HUES6 (cell line): Measurements from ENCODE around the gene CIAPIN1.

Experiments used
- H3K27ac ChIP-seq: 2 replicates; pipeline ENCODE4 v1.7.0; 2013; ENCODE audit warnings: low read depth, mild to moderate bottlenecking, low read length, inconsistent platforms
- H3K27me3 ChIP-seq: 2 replicates; pipeline ENCODE4 v1.6.1; 2013; ENCODE audit warnings: low read length; ENCODE audit not compliant: control insufficient read depth, insufficient read depth
- H3K36me3 ChIP-seq: 2 replicates; pipeline ENCODE4 v1.6.1; 2013; ENCODE audit warnings: low read length; ENCODE audit not compliant: control insufficient read depth, insufficient read depth
- H3K4me1 ChIP-seq: 2 replicates; pipeline ENCODE4 v1.6.1; 2013; ENCODE audit warnings: low read length; ENCODE audit not compliant: control insufficient read depth, insufficient read depth
- H3K4me3 ChIP-seq: 2 replicates; pipeline ENCODE4 v1.5.1; 2013; ENCODE audit warnings: low read depth, low read length
- H3K9ac ChIP-seq: one replicate; pipeline ENCODE4 v1.6.1; 2013; ENCODE audit warnings: mild to moderate bottlenecking, low read length
- H3K9me3 ChIP-seq: 2 replicates; pipeline ENCODE4 v1.6.1; 2013; ENCODE audit warnings: low read depth, low read length; ENCODE audit not compliant: control insufficient read depth, insufficient read depth

The CIAPIN1 gene

DNA sequence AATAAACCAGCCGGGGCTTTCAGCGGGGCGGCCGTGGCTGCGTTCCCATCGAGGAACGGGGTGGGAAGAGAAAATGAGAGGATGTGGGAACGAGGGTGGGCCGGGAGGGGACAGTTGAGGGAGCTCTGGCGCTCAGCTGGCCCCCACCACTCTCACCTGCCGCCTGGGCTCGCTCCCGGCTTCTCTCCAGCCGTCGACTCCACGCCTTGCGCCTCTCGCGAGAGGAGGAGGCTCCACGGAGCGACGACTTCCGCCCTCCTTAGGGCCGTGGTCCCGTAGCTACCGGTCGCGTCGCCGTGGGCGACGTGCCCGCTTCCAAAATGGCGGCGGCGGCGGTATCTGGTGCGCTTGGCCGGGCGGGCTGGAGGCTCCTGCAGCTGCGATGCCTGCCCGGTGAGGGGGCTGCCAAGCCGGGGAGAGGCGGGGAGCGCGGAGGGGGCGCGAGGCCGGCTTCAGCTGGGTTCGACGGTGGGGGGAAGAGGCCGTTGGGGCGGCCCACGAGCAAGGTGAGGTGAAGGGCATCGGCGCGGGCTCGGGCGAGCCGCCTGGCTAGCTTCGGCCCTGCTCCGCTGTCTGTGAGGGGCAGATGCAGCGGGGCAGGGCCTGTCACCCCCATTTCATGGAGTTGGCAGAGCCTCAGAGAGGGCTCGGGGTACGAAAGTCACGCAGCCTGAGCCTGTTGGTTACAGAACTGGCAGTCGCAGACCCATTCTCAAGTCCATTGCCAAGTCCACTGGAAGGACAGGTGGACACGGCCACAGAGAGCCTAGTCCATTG, at the start of gene CIAPIN1, which contains the start of gene COQ9:
Gene CIAPIN1 (minus strand): TSS at position 200 of the 777 bp plus-strand sequence. CDS start 6,457 bp downstream, outside the sequence.
Gene COQ9 (plus strand): TSS at position 294 of the 777 bp plus-strand sequence. CDS start 27 bp downstream, at position 321.
- peak within 1 kb of the TSS; percentile 90 for H3K27ac ChIP-seq
- peak within 1 kb of the TSS; percentile 91 for H3K4me3 ChIP-seq
- peaks cover 9% of the 10 kb centered on the region; the same call in 1 of the 2 replicates for H3K4me1 ChIP-seq
- H3K27me3 ChIP-seq, result no peaks in the 10 kb centered on the region
- H3K9ac ChIP-seq, result peak within 1 kb of the TSS; percentile 95
- H3K36me3 ChIP-seq, result peaks cover 22% of the 10 kb centered on the region
- no peaks in the 10 kb centered on the region; the same call in 1 of the 2 replicates for H3K9me3 ChIP-seq

GRCh38 chr16:57493767-57494166, 46.6 kb upstream of the CIAPIN1 start:
- H3K9me3 ChIP-seq, result peaks cover 5% of the 10 kb centered on the region; the same call in 1 of the 2 replicates
- no peak overlapping the region for H3K4me3 ChIP-seq
- no peak overlapping the region for H3K27ac ChIP-seq
- no peak overlapping the region for H3K9ac ChIP-seq
- no peaks in the 10 kb centered on the region for H3K27me3 ChIP-seq
- no peaks in the 10 kb centered on the region for H3K4me1 ChIP-seq
- H3K36me3 ChIP-seq, result no peaks in the 10 kb centered on the region

- Histone ChIP-seq H3K36me3 (no peaks in the 10 kb centered on the region), H3K9ac (no peak overlapping the region), H3K4me1 (peaks cover 20% of the 10 kb centered on the region), H3K4me3 (no peak overlapping the region), H3K27me3 (peaks cover 14% of the 10 kb centered on the region), H3K9me3 (peaks cover 5% of the 10 kb centered on the region; the same call in 1 of the 2 replicates), H3K27ac (no peak overlapping the region)
These were observed 42.0 kb upstream of the CIAPIN1 start for GRCh38 chr16:57489229-57489628.

DNA sequence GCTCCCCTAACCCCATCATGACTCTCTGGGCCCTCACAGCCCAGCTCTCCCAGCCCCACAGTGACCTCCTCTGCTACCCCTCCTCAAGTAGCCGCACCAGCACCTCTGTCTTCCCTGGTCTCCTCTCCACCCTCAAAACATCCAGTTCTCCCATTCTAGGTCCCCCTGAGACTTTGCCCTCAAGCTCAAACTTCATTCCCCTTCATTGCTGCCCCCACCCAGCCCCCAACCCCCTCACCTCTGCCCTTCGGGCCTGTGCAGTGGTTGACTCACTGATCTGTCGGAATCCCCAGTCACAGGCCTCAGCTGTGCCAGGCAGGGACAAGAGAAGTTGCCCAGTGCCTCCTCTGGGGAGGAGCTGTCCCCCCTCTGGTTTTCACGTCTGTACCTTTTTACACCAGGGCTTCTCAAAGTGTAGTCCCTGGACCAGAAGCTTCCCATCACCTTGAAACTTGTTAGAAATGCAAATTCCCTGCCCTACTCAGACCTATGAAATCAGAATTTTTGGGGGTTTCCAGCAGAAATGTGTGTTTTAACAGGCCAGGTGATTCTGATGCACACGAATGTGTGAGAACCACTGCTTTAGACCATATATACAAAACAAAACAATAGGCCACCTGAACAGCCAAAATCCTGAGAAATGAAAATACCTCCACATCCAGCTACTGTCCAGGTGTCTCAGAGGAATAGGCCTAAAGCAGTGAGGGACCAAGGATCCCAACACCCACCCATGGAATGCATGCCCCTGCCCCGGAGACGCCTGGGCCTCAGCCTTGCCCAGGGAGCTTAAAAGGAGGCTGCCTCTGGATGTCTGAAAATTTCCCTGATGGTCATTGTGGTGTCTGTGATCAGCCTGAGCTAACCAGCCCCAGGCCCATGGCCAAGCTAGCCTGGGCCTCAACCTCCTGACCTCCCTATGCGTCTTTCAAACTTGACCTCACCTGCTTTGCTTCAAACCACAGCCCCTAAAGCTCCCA, 40.0 kb upstream of the CIAPIN1 start:
- Histone ChIP-seq H3K27me3 (peaks cover 14% of the 10 kb centered on the region), H3K27ac (no peak overlapping the region), H3K36me3 (no peaks in the 10 kb centered on the region), H3K4me1 (peaks cover 25% of the 10 kb centered on the region), H3K4me3 (peak overlapping the region; percentile 58), H3K9ac (peak overlapping the region; percentile 21), H3K9me3 (peaks cover 5% of the 10 kb centered on the region; the same call in 1 of the 2 replicates)

GRCh38 chr16:57485916-57486857, 39.0 kb upstream of the CIAPIN1 start, which contains the start of gene DOK4:
Gene DOK4, minus strand, starts transcription at chr16:57486493. Its CDS starts 6,986 bp downstream, at chr16:57479507.
- Histone ChIP-seq H3K27me3 (peaks cover 14% of the 10 kb centered on the region), H3K9ac (peak within 1 kb of the TSS; percentile 88), H3K4me3 (peak within 1 kb of the TSS; percentile 72), H3K27ac (no peak within 1 kb of the TSS; the same call in 1 of the 2 replicates), H3K9me3 (peaks cover 5% of the 10 kb centered on the region; the same call in 1 of the 2 replicates), H3K4me1 (peaks cover 25% of the 10 kb centered on the region), H3K36me3 (no peaks in the 10 kb centered on the region)

DNA sequence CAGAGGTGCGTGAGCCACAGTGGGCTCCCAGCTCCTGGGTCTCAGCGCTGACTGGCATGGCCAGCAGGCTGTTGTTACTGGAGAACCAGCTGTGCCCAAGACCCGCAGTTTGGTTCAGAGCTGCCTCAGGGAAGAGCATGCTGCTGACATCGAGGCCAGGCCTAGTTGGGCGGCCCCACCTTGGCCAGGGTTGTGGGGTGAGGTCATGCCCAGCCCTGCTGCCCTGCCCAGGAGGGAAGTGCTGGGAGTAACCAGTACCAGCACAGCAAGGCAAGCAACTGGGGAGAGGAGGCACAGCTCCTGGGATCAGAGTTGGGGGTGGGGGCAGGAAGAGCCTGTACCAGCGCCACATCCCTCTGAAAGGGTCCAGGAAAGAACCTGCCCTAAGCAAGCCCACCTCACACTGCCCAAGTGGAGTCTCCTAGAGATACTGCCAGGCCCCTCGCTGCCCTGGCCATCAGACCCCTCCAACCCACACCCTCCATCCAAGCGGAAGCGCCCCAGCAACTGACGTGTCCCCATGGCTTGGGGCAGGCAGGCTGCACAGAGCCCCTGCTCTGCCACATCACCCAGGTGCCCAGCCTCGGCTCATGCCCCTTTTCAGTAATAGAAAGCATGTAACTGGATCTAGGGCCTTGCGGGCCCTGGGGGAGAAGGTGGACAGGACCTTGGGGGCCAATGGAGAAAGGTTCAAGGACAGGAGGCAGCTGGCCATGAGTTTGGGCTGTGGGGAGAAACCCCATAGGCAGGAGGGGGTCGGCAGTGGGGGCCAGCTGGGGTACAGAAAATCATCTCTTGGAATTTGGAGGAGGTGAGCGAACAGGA, 38.1 kb upstream of the CIAPIN1 start:
- Histone ChIP-seq H3K27ac (no peak overlapping the region; the same call in 1 of the 2 replicates), H3K27me3 (peaks cover 14% of the 10 kb centered on the region), H3K9me3 (peaks cover 5% of the 10 kb centered on the region; the same call in 1 of the 2 replicates), H3K36me3 (no peaks in the 10 kb centered on the region), H3K4me1 (peaks cover 29% of the 10 kb centered on the region), H3K4me3 (peak overlapping the region; percentile 72), H3K9ac (peak overlapping the region; percentile 88)

- Histone ChIP-seq H3K9ac (peak overlapping the region; percentile 88), H3K4me1 (peaks cover 33% of the 10 kb centered on the region), H3K27me3 (peaks cover 14% of the 10 kb centered on the region), H3K9me3 (peaks cover 5% of the 10 kb centered on the region; the same call in 1 of the 2 replicates), H3K36me3 (no peaks in the 10 kb centered on the region), H3K27ac (no peak overlapping the region; the same call in 1 of the 2 replicates), H3K4me3 (peak overlapping the region; percentile 72; the same call in 1 of the 2 replicates)
These were observed 37.4 kb upstream of the CIAPIN1 start for GRCh38 chr16:57484515-57485005.

DNA sequence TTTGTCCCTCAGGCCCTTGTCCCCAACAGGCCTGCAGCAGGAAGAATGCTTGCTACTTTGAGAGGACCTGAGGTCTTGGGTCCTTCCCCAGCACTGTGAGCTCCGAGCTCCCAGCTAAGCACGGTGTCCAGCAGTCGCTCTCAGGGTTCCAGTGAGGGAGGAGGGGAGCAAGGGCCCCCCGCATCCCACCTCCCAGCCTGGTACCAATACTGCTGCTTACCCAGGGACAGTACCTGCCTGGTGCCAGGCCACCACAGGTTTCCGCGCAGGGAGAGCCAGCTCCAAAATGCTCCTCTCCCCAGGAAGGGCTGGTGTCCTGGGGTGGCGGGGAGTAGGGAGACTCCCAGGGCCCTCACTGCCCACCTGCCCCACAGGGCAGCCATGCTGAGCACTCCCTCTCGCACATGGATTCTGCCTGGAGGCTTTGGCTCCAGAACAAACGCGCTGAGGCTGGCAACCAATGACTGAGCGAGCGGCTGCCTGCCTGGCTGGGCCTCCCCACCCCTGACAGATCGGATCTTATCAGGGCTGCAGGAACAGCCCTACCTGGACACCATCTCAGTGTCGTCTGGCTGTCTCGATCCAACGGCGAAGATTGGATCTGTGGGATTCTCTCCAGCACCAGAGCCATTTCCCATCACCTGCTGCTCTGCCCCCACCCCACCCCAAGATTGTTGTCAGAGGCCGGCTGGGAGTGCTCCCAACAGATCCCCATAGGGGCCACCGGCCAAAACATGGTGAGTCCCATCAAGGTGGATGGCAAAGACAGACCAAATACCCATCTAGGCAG, 36.7 kb upstream of the CIAPIN1 start:
- Histone ChIP-seq H3K4me1 (peaks cover 39% of the 10 kb centered on the region), H3K4me3 (peak overlapping the region; percentile 72; the same call in 1 of the 2 replicates), H3K9ac (peak overlapping the region; percentile 88), H3K9me3 (no peaks in the 10 kb centered on the region), H3K27me3 (peaks cover 18% of the 10 kb centered on the region), H3K27ac (no peak overlapping the region), H3K36me3 (no peaks in the 10 kb centered on the region; the same call in 1 of the 2 replicates)
